BLaER1 treated with 17β-estradiol and CSF1 and Interleukin-3, amounts not matched to agents 10 nM and 100 nM (cell line): Measurements from ENCODE around the gene N4BP2L2.
A peak's percentile ranks its signal among the peaks of the same experiment; 100 is the strongest.

Source experiments
- H3K27ac ChIP-seq, 11 experiments: shearing (Covaris generic); formaldehyde crosslinking; 2 replicates each; pipeline ENCODE4 v1.8.1; 2022
- H3K27me3 ChIP-seq, 11 experiments: shearing (Covaris generic); formaldehyde crosslinking; 2 replicates each; pipeline ENCODE4 v1.8.1; 2022
- H3K36me3 ChIP-seq, 11 experiments: shearing (Covaris generic); formaldehyde crosslinking; 2 replicates each; pipeline ENCODE4 v1.8.1; 2022
- H3K4me1 ChIP-seq, 10 experiments: shearing (Covaris generic); formaldehyde crosslinking; 2 replicates each; pipeline ENCODE4 v1.8.1; 2022
- H3K4me2 ChIP-seq, 11 experiments: shearing (Covaris generic); formaldehyde crosslinking; 2 replicates each; pipeline ENCODE4 v1.8.1; 2022
- H3K4me3 ChIP-seq, 10 experiments: shearing (Covaris generic); formaldehyde crosslinking; 2 replicates each; pipeline ENCODE4 v1.8.1; 2022
- H3K9ac ChIP-seq, 11 experiments: shearing (Covaris generic); formaldehyde crosslinking; 2 replicates each; pipeline ENCODE4 v1.8.1; 2022
- H3K9me3 ChIP-seq, 11 experiments: shearing (Covaris generic); formaldehyde crosslinking; replicated peaks in 1 of 11; 2 replicates each; pipeline ENCODE4 v1.8.1; 2022
- H4K20me1 ChIP-seq, 11 experiments: shearing (Covaris generic); formaldehyde crosslinking; 2 replicates each; pipeline ENCODE4 v1.8.1; 2022
- Cebpa-rat ChIP-seq, 11 experiments: shearing (Covaris generic); IDR thresholded peaks; 2 replicates each; pipeline ENCODE4 v1.8.1; 2022

Gene N4BP2L2

GRCh38 chr13:32447894-32448623, 90.5 kb downstream of the N4BP2L2 start:
- Histone ChIP-seq H3K9ac (no peak overlapping the region), H3K4me1 (peaks cover 0 to 45% (median 7%) of the 10 kb centered on the region in 10 experiments; a peak in 10 of 20 replicates), H3K27me3 (no peaks in the 10 kb centered on the region), H3K4me3 (no peak overlapping the region), H3K4me2 (peak overlapping the region in 2 of 11 experiments; percentile 55 to 59; a peak in 2 of 22 replicates), H3K27ac (no peak overlapping the region), H4K20me1 (no peaks in the 10 kb centered on the region), H3K9me3 (peaks cover 10 to 21% (median 16%) of the 10 kb centered on the region in 11 experiments), H3K36me3 (peaks cover 0 to 10% (median 9%) of the 10 kb centered on the region in 11 experiments; a peak in 15 of 22 replicates)
- no peak for TF ChIP-seq Cebpa-rat (IDR thresholded peaks at IDR 0.05)

GRCh38 chr13:32446773-32447465, 91.7 kb downstream of the N4BP2L2 start:
- Histone ChIP-seq H3K4me2 (peak overlapping the region in 4 of 11 experiments; percentile 7 to 59 (median 37); a peak in 6 of 22 replicates), H3K4me3 (no peak overlapping the region), H3K4me1 (peaks cover 0 to 44% (median 7%) of the 10 kb centered on the region in 10 experiments; a peak in 10 of 20 replicates), H3K9ac (no peak overlapping the region), H3K27me3 (no peaks in the 10 kb centered on the region), H3K36me3 (peaks cover 0 to 7% (median 6%) of the 10 kb centered on the region in 11 experiments; a peak in 15 of 22 replicates), H4K20me1 (no peaks in the 10 kb centered on the region), H3K27ac (peak overlapping the region in 2 of 11 experiments; percentile 3 to 5; a peak in 2 of 22 replicates), H3K9me3 (peaks cover 6 to 11% (median 7%) of the 10 kb centered on the region in 11 experiments)
- no peak for TF ChIP-seq Cebpa-rat (IDR thresholded peaks at IDR 0.05)

GRCh38 chr13:32446220-32446619, 92.4 kb downstream of the N4BP2L2 start:
- no peak overlapping the region for H3K27ac ChIP-seq
- peak overlapping the region in 3 of 11 experiments; percentile 19 to 59 (median 55); a peak in 5 of 22 replicates for H3K4me2 ChIP-seq
- TF ChIP-seq Cebpa-rat (IDR thresholded peaks at IDR 0.05): no peak
- peaks cover 0 to 4% (median 0%) of the 10 kb centered on the region in 11 experiments; a peak in 4 of 22 replicates for H3K9me3 ChIP-seq
- H3K9ac ChIP-seq: no peak overlapping the region
- H3K27me3 ChIP-seq: no peaks in the 10 kb centered on the region
- H4K20me1 ChIP-seq: no peaks in the 10 kb centered on the region
- no peaks in the 10 kb centered on the region; a peak in 1 of 22 replicates for H3K36me3 ChIP-seq
- H3K4me1 ChIP-seq: peaks cover 0 to 44% (median 7%) of the 10 kb centered on the region in 10 experiments; a peak in 10 of 20 replicates
- H3K4me3 ChIP-seq: no peak overlapping the region

GRCh38 chr13:32445461-32445860, 93.1 kb downstream of the N4BP2L2 start:
- Histone ChIP-seq H3K9me3 (no peaks in the 10 kb centered on the region), H3K27me3 (no peaks in the 10 kb centered on the region), H3K9ac (no peak overlapping the region), H3K36me3 (no peaks in the 10 kb centered on the region; a peak in 1 of 22 replicates), H3K27ac (no peak overlapping the region), H4K20me1 (no peaks in the 10 kb centered on the region), H3K4me1 (peaks cover 0 to 44% (median 7%) of the 10 kb centered on the region in 10 experiments; a peak in 10 of 20 replicates), H3K4me3 (no peak overlapping the region), H3K4me2 (no peak overlapping the region)
- TF ChIP-seq Cebpa-rat (IDR thresholded peaks at IDR 0.05): no peak

GRCh38 chr13:32443111-32443510, 95.5 kb downstream of the N4BP2L2 start:
- H3K27ac ChIP-seq: peak overlapping the region in 1 of 11 experiments; percentile 13; a peak in 1 of 22 replicates

GRCh38 chr13:32438871-32439270, 99.7 kb downstream of the N4BP2L2 start:
- Histone ChIP-seq H3K9ac (no peak overlapping the region), H3K27me3 (no peaks in the 10 kb centered on the region), H3K27ac (no peak overlapping the region), H4K20me1 (no peaks in the 10 kb centered on the region), H3K4me1 (peaks cover 0 to 11% (median 2%) of the 10 kb centered on the region in 10 experiments; a peak in 9 of 20 replicates), H3K9me3 (no peaks in the 10 kb centered on the region), H3K4me2 (no peak overlapping the region), H3K4me3 (no peak overlapping the region), H3K36me3 (peaks cover 0 to 24% (median 0%) of the 10 kb centered on the region in 11 experiments; a peak in 4 of 22 replicates)
- no peak for TF ChIP-seq Cebpa-rat (IDR thresholded peaks at IDR 0.05)

More at GRCh38 chr13:32443111-32443510, 95.5 kb downstream of the N4BP2L2 start:
- Histone ChIP-seq H3K9me3 (no peaks in the 10 kb centered on the region), H3K36me3 (peaks cover 0 to 6% (median 0%) of the 10 kb centered on the region in 11 experiments; a peak in 3 of 22 replicates), H4K20me1 (no peaks in the 10 kb centered on the region), H3K27me3 (no peaks in the 10 kb centered on the region), H3K9ac (no peak overlapping the region), H3K4me1 (peaks cover 0 to 44% (median 7%) of the 10 kb centered on the region in 10 experiments; a peak in 10 of 20 replicates), H3K4me2 (peak overlapping the region in 3 of 11 experiments; percentile 28 to 63 (median 35); a peak in 3 of 22 replicates), H3K4me3 (no peak overlapping the region)
- TF ChIP-seq Cebpa-rat (IDR thresholded peaks at IDR 0.05): no peak

- Histone ChIP-seq H3K4me1 (peaks cover 22 to 28% (median 26%) of the 10 kb centered on the region in 10 experiments), H3K27ac (no peak overlapping the region; a peak in 1 of 22 replicates), H3K9me3 (no peaks in the 10 kb centered on the region)
Measured at GRCh38 chr13:32432856-32433255, 105.7 kb downstream of the N4BP2L2 start.

GRCh38 chr13:32431361-32431760, 107.2 kb downstream of the N4BP2L2 start:
- no peaks in the 10 kb centered on the region for H3K27me3 ChIP-seq
- H3K9me3 ChIP-seq: no peaks in the 10 kb centered on the region
- H4K20me1 ChIP-seq: no peaks in the 10 kb centered on the region; a peak in 1 of 22 replicates
- H3K9ac ChIP-seq: no peak overlapping the region
- no peak for TF ChIP-seq Cebpa-rat (IDR thresholded peaks at IDR 0.05)
- H3K4me3 ChIP-seq: no peak overlapping the region
- peaks cover 25 to 35% (median 32%) of the 10 kb centered on the region in 10 experiments for H3K4me1 ChIP-seq
- H3K27ac ChIP-seq: no peak overlapping the region
- no peak overlapping the region for H3K4me2 ChIP-seq
- peaks cover 0 to 14% (median 0%) of the 10 kb centered on the region in 11 experiments; a peak in 3 of 22 replicates for H3K36me3 ChIP-seq

More at GRCh38 chr13:32432856-32433255, 105.7 kb downstream of the N4BP2L2 start:
- H3K4me3 ChIP-seq: no peak overlapping the region
- no peaks in the 10 kb centered on the region for H4K20me1 ChIP-seq
- H3K36me3 ChIP-seq: peaks cover 0 to 24% (median 0%) of the 10 kb centered on the region in 11 experiments; a peak in 3 of 22 replicates
- H3K27me3 ChIP-seq: no peaks in the 10 kb centered on the region
- no peak overlapping the region for H3K9ac ChIP-seq
- TF ChIP-seq Cebpa-rat (IDR thresholded peaks at IDR 0.05): no peak
- H3K4me2 ChIP-seq: 0 out of 22 replicates have a peak overlapping the region, but pooled peaks of 1 of the 11 experiments have one; percentile 7
